ACHN (cell line): ENCODE results near the gene SLC6A19.

Experiments
- DNase-seq: peaks from one replicate; pipeline ENCODE4 v3.0.0-alpha.2; 2015
- in situ Hi-C: cut with HindIII; loops from 2 replicates; pipeline ENCODE4 v1.10.0; 2017; ENCODE audit warnings: low sequenced_read_pairs, low pct_ligation_motif_present, low pct_unique_long_range_greater_than_20kb

The SLC6A19 gene

GRCh38 chr5:1203968-1204692 is 2.7 kb downstream of the SLC6A19 start:
- DNase-seq: no peak
- in situ Hi-C loops: loop anchor here (25.0 kb wide), 1 partner anchor 258 kb away; no protein-coding TSS in a partner anchor

- in situ Hi-C loops: loop anchor here (25.0 kb wide), 1 partner anchor 258 kb away; no protein-coding TSS in a partner anchor
- DNase-seq: peak; percentile 32
These were observed 3.4 kb downstream of the SLC6A19 start for GRCh38 chr5:1204693-1205242.

- no peak for DNase-seq
- in situ Hi-C loops: loop anchor here (25.0 kb wide), 1 partner anchor 257 kb away; no protein-coding TSS in a partner anchor
These were observed 4.1 kb downstream of the SLC6A19 start for GRCh38 chr5:1205255-1206180.

GRCh38 chr5:1206521-1207412 is 5.4 kb downstream of the SLC6A19 start:
- DNase-seq: no peak

GRCh38 chr5:1207555-1207954 is 6.2 kb downstream of the SLC6A19 start:
- in situ Hi-C loops: loop anchor here (25.0 kb wide), 1 partner anchor 255 kb away; no protein-coding TSS in a partner anchor
- no peak for DNase-seq

More at GRCh38 chr5:1206521-1207412, 5.4 kb downstream of the SLC6A19 start:
- in situ Hi-C loops: loop anchor here (25.0 kb wide), 1 partner anchor 256 kb away; no protein-coding TSS in a partner anchor

GRCh38 chr5:1208221-1208742 is 6.9 kb downstream of the SLC6A19 start:
- DNase-seq: no peak
- in situ Hi-C loops: loop anchor here (25.0 kb wide), 1 partner anchor 254 kb away; no protein-coding TSS in a partner anchor

- in situ Hi-C loops: loop anchor here (25.0 kb wide), 1 partner anchor 253 kb away; no protein-coding TSS in a partner anchor
- peak; percentile 64 for DNase-seq
These were observed 7.5 kb downstream of the SLC6A19 start for GRCh38 chr5:1208743-1209488.

GRCh38 chr5:1209489-1209852 is 8.1 kb downstream of the SLC6A19 start:
- in situ Hi-C loops: loop anchor here (25.0 kb wide), 1 partner anchor 253 kb away; no protein-coding TSS in a partner anchor
- no peak for DNase-seq

GRCh38 chr5:1209896-1210776 is 8.7 kb downstream of the SLC6A19 start:
- no peak for DNase-seq
- in situ Hi-C loops: loop anchor here (25.0 kb wide), 1 partner anchor 252 kb away; no protein-coding TSS in a partner anchor

GRCh38 chr5:1210832-1211251 is 9.4 kb downstream of the SLC6A19 start:
- DNase-seq: no peak
- in situ Hi-C loops: loop anchor here (25.0 kb wide), 1 partner anchor 251 kb away; no protein-coding TSS in a partner anchor

- DNase-seq: no peak
- in situ Hi-C loops: loop anchor here (25.0 kb wide), 1 partner anchor 251 kb away; no protein-coding TSS in a partner anchor
These were observed 10.3 kb downstream of the SLC6A19 start for GRCh38 chr5:1211701-1212100.

GRCh38 chr5:1212271-1212670 is 10.9 kb downstream of the SLC6A19 start:
- no peak for DNase-seq
- in situ Hi-C loops: loop anchor here (25.0 kb wide), 1 partner anchor 250 kb away; no protein-coding TSS in a partner anchor

- no peak for DNase-seq
- in situ Hi-C loops: loop anchor here (25.0 kb wide), 1 partner anchor 249 kb away; no protein-coding TSS in a partner anchor
These were observed 11.5 kb downstream of the SLC6A19 start for GRCh38 chr5:1212881-1213280.

GRCh38 chr5:1213508-1214162 is 12.2 kb downstream of the SLC6A19 start:
- no peak for DNase-seq
- in situ Hi-C loops: loop anchor here (25.0 kb wide), 1 partner anchor 249 kb away; no protein-coding TSS in a partner anchor
